ENCODE measurements around the gene DDR2.

The DDR2 gene

DNA sequence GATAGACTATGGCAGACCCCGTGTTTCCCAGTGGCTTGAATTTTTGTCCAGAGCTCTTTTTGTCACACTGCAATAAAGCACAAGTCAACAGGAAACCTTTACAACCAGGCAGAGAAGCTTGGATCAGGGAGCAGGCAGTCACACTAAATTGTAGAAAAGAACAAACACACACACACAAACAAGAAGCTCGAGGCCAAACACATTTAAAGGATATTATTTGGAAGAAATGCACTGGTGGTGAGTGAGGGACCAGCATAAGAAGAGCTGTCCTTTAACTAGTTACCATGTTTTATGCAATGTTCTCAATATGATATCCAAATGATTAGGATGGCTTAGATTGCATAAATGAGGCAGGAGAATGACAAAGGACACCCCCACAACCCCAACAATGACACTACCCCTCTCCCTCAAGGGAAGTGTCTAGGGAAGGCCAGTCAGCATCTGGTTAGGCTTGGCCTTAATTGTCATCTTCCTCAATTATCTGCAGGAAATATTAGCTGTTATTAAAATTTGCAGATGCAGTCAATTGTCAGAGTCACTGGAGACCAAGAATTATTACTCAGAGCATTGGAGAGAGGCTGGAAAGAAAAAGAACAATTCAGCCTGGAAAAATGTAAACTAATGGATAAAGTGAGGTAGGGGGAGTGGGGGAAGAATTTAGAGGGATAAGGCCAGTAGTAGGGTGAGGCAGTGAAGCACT, 35.3 kb downstream of the DDR2 start:
- Histone ChIP-seq H3K4me1 (ENCODE audit: control insufficient read depth, low read depth, low read length) (no peaks in the 10 kb centered on the region), H3K36me3 (ENCODE audit: control insufficient read depth, insufficient read depth, low read length) (no peaks in the 10 kb centered on the region), H3K18ac (ENCODE audit: low read length) (no peak overlapping the region), H3K27ac (ENCODE audit: low read depth, low read length) (no peak overlapping the region), H4K5ac (ENCODE audit: low read length) (no peak overlapping the region), H2BK120ac (ENCODE audit: low read depth, low read length) (no peak overlapping the region), H3K79me1 (ENCODE audit: low read length) (no peaks in the 10 kb centered on the region), H3K56ac (ENCODE audit: low read length) (no peak overlapping the region), H3K23ac (ENCODE audit: low read length) (no peak overlapping the region), H3K79me2 (ENCODE audit: control insufficient read depth, insufficient read depth, low read length) (no peaks in the 10 kb centered on the region), H2BK15ac (replicated peaks; ENCODE audit: low read depth) (no peak overlapping the region), H3K27me3 (ENCODE audit: insufficient read depth, low read length, poor library complexity) (no peaks in the 10 kb centered on the region), H3K4ac (ENCODE audit: low read depth, low read length) (no peak overlapping the region), H3K4me3 (ENCODE audit: low read length) (no peak overlapping the region), H3K4me2 (ENCODE audit: low read length) (no peak overlapping the region), H2BK5ac (ENCODE audit: low read length) (no peak overlapping the region), H3K9ac (ENCODE audit: low read length) (no peak overlapping the region), H2AK5ac (ENCODE audit: low read length) (no peak overlapping the region), H4K8ac (ENCODE audit: low read depth, low read length) (no peak overlapping the region)
- no CpG with 5 or more reads among the region's 2 CpGs for WGBS (ENCODE audit: extremely low coverage, insufficient coverage, low lambda C conversion rate)
- DNase-seq, result no peak

DNA sequence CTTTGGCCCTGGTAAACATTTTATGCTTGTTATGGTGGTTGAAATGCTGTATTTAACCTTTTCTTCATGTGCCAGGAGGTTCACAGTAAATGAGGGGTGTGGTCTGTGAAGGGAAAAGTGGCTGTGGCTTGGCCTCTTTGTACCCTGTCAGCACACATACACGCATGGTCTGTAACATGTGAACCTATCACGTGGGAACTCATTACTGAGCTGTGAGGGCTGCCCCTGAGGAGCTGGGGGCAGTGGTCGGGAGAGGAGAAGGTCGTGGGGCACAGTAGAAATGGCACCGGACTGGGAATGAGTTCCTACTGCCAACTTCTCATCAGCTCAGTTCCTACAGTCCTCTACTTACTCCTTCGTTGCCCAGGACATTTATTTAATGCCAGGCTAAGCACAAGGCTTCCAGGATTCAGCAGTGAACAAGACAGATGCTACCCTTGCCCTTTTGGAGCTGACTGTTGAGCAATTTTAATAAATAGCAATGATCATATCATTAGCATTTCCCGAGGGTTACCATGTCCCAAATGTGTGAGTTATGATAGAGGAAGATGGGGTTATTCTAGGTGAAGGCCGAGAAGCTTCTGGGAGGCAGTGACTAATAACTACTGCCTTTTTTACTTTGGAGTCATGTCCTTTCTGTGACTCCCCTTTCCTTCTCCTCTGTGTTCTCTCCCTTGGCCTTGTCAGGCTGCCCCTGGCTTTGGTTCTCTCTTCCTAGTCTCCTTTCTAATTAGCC, 38.8 kb downstream of the DDR2 start:
- H3K36me3 ChIP-seq (ENCODE audit: control insufficient read depth, insufficient read depth, low read length), result no peaks in the 10 kb centered on the region
- no peak overlapping the region for H3K56ac ChIP-seq (ENCODE audit: low read length)
- DNase-seq, result no peak
- H3K4me2 ChIP-seq (ENCODE audit: low read length), result no peak overlapping the region
- no peak overlapping the region for H3K27ac ChIP-seq (ENCODE audit: low read depth, low read length)
- H3K79me1 ChIP-seq (ENCODE audit: low read length), result no peaks in the 10 kb centered on the region
- no peak overlapping the region for H3K9ac ChIP-seq (ENCODE audit: low read length)
- no CpG with 5 or more reads among the region's 8 CpGs for WGBS (ENCODE audit: extremely low coverage, insufficient coverage, low lambda C conversion rate)
- no peak overlapping the region for H3K23ac ChIP-seq (ENCODE audit: low read length)
- H3K18ac ChIP-seq (ENCODE audit: low read length), result no peak overlapping the region
- no peaks in the 10 kb centered on the region for H3K79me2 ChIP-seq (ENCODE audit: control insufficient read depth, insufficient read depth, low read length)
- H3K4ac ChIP-seq (ENCODE audit: low read depth, low read length), result no peak overlapping the region
- H2AK5ac ChIP-seq (ENCODE audit: low read length), result no peak overlapping the region
- H4K8ac ChIP-seq (ENCODE audit: low read depth, low read length), result no peak overlapping the region
- no peak overlapping the region for H4K5ac ChIP-seq (ENCODE audit: low read length)
- no peaks in the 10 kb centered on the region for H3K27me3 ChIP-seq (ENCODE audit: insufficient read depth, low read length, poor library complexity)
- H2BK5ac ChIP-seq (ENCODE audit: low read length), result no peak overlapping the region
- H2BK15ac ChIP-seq (replicated peaks; ENCODE audit: low read depth), result no peak overlapping the region
- H3K4me1 ChIP-seq (ENCODE audit: control insufficient read depth, low read depth, low read length), result no peaks in the 10 kb centered on the region
- no peak overlapping the region for H2BK120ac ChIP-seq (ENCODE audit: low read depth, low read length)
- no peak overlapping the region for H3K4me3 ChIP-seq (ENCODE audit: low read length)

DNA sequence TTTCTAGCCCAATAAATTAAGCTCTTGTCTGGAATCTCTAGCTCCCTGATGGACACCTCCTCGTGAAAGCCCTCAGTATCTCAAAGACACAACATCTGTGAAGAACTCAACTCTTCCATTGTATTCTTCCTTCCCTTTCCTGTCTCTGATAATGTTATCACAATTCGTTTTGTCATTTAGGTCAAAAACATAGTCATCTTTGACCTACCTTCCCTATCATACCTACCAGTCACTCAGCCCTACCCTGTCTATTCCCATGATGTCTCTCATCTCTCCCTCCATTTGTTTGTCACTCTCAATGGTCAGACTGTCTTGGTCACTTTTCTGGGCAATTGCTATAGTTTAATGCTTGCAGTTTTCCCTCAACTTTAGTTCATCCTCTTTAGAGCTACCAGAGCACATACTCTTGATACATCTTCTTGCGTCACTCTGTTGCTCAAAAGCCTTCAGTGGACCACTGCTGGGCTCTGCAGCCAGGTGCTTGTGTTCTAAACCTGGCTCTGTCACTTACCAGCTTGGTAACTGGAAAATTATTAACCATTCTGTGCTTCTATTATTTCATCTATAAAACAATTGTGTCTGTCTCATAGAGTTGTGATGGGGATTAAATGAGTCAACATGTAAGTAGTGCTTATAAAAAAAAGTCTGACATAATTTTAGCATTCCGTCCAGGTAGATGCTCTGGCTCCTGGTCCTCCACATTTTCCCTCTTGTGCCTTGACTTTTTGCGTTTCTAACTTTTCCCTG, 39.6 kb downstream of the DDR2 start:
- H3K36me3 ChIP-seq (ENCODE audit: control insufficient read depth, insufficient read depth, low read length), result no peaks in the 10 kb centered on the region
- no CpG with 5 or more reads among the region's 5 CpGs for WGBS (ENCODE audit: extremely low coverage, insufficient coverage, low lambda C conversion rate)
- no peak overlapping the region for H3K9ac ChIP-seq (ENCODE audit: low read length)
- H2BK15ac ChIP-seq (replicated peaks; ENCODE audit: low read depth), result no peak overlapping the region
- H3K79me1 ChIP-seq (ENCODE audit: low read length), result no peaks in the 10 kb centered on the region
- no peak for DNase-seq
- H2BK120ac ChIP-seq (ENCODE audit: low read depth, low read length), result no peak overlapping the region
- no peak overlapping the region for H3K4ac ChIP-seq (ENCODE audit: low read depth, low read length)
- no peak overlapping the region for H3K4me2 ChIP-seq (ENCODE audit: low read length)
- no peak overlapping the region for H3K27ac ChIP-seq (ENCODE audit: low read depth, low read length)
- H2AK5ac ChIP-seq (ENCODE audit: low read length), result no peak overlapping the region
- no peak overlapping the region for H4K5ac ChIP-seq (ENCODE audit: low read length)
- no peaks in the 10 kb centered on the region for H3K27me3 ChIP-seq (ENCODE audit: insufficient read depth, low read length, poor library complexity)
- no peak overlapping the region for H4K8ac ChIP-seq (ENCODE audit: low read depth, low read length)
- no peak overlapping the region for H2BK5ac ChIP-seq (ENCODE audit: low read length)
- no peak overlapping the region for H3K18ac ChIP-seq (ENCODE audit: low read length)
- no peak overlapping the region for H3K56ac ChIP-seq (ENCODE audit: low read length)
- H3K23ac ChIP-seq (ENCODE audit: low read length), result no peak overlapping the region
- no peak overlapping the region for H3K4me3 ChIP-seq (ENCODE audit: low read length)
- H3K4me1 ChIP-seq (ENCODE audit: control insufficient read depth, low read depth, low read length), result no peaks in the 10 kb centered on the region
- H3K79me2 ChIP-seq (ENCODE audit: control insufficient read depth, insufficient read depth, low read length), result no peaks in the 10 kb centered on the region

DNA sequence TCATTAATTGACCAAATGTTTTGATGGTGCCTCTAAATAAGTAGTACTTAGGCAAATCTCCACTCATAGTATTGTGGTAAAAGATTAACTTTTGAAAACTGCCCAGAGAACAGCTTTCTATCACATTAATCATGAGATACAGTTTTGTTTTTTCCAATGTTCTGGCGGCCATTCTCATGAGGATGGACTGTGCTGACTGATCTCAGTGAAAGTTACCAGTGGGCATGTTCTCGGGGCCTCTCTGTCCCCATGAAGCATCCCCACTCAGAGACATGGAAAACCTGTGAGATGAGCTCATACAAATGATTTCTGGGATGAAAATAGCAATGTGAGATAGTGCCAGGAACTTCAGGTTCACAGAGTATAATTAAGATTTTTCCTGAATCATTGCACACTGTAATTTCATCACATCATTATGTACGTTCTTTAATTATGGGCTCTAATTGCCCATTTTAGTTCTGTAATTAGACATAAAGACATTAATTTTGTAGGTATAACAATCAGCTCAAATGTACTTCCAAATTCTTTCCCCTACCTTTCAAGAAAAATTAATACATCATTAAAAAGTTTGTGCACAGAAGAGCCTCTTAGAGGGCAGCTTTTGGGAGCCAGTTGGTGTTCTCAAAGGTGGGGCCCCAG, 40.5 kb downstream of the DDR2 start:
- DNase-seq, result no peak
- WGBS (ENCODE audit: extremely low coverage, insufficient coverage, low lambda C conversion rate), result no CpG with 5 or more reads among the region's 3 CpGs
- no peaks in the 10 kb centered on the region for H3K27me3 ChIP-seq (ENCODE audit: insufficient read depth, low read length, poor library complexity)
- no peaks in the 10 kb centered on the region for H3K36me3 ChIP-seq (ENCODE audit: control insufficient read depth, insufficient read depth, low read length)
- no peak overlapping the region for H3K4me3 ChIP-seq (ENCODE audit: low read length)
- H3K4me1 ChIP-seq (ENCODE audit: control insufficient read depth, low read depth, low read length), result no peaks in the 10 kb centered on the region
- H3K9ac ChIP-seq (ENCODE audit: low read length), result no peak overlapping the region
- H2BK15ac ChIP-seq (replicated peaks; ENCODE audit: low read depth), result no peak overlapping the region
- H3K79me2 ChIP-seq (ENCODE audit: control insufficient read depth, insufficient read depth, low read length), result no peaks in the 10 kb centered on the region
- H2AK5ac ChIP-seq (ENCODE audit: low read length), result no peak overlapping the region
- H4K5ac ChIP-seq (ENCODE audit: low read length), result no peak overlapping the region
- no peak overlapping the region for H4K8ac ChIP-seq (ENCODE audit: low read depth, low read length)
- H3K56ac ChIP-seq (ENCODE audit: low read length), result no peak overlapping the region
- no peak overlapping the region for H2BK5ac ChIP-seq (ENCODE audit: low read length)
- H3K4me2 ChIP-seq (ENCODE audit: low read length), result no peak overlapping the region
- no peak overlapping the region for H3K4ac ChIP-seq (ENCODE audit: low read depth, low read length)
- no peak overlapping the region for H3K23ac ChIP-seq (ENCODE audit: low read length)
- H3K18ac ChIP-seq (ENCODE audit: low read length), result no peak overlapping the region
- H3K79me1 ChIP-seq (ENCODE audit: low read length), result no peaks in the 10 kb centered on the region
- no peak overlapping the region for H3K27ac ChIP-seq (ENCODE audit: low read depth, low read length)
- no peak overlapping the region for H2BK120ac ChIP-seq (ENCODE audit: low read depth, low read length)

DNA sequence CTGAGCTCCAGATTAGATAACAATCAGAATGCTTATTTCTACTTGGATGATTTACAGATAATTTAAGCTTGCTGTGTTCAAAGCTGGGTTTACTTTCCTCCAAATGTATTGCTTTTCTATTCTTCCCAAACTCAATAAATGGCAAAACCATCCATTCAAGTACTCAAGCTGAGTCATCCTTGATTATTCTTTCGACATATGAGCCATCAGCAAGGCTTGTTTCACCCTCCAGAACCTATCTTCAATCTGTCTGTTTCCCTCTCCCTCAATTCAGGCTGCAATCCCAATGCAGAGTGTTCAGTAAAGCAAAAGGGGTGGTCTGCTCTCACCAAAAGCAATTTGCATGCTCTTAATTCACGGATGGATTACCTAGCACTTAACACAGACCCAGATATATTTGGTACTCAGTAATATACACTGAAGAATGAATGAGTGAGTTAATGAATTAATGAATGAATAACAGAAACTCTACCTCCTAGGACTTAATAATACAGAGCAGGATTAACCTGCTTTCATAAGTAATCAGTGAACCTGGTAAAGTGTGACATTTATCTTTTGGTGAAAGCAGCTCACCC, 41.9 kb downstream of the DDR2 start:
- Histone ChIP-seq H3K4me2 (ENCODE audit: low read length) (no peak overlapping the region), H2BK15ac (replicated peaks; ENCODE audit: low read depth) (no peak overlapping the region), H3K4ac (ENCODE audit: low read depth, low read length) (no peak overlapping the region), H3K9ac (ENCODE audit: low read length) (no peak overlapping the region), H3K56ac (ENCODE audit: low read length) (no peak overlapping the region), H3K27ac (ENCODE audit: low read depth, low read length) (no peak overlapping the region), H3K23ac (ENCODE audit: low read length) (no peak overlapping the region), H2BK120ac (ENCODE audit: low read depth, low read length) (no peak overlapping the region), H2AK5ac (ENCODE audit: low read length) (no peak overlapping the region), H4K8ac (ENCODE audit: low read depth, low read length) (no peak overlapping the region), H4K5ac (ENCODE audit: low read length) (no peak overlapping the region), H3K36me3 (ENCODE audit: control insufficient read depth, insufficient read depth, low read length) (no peaks in the 10 kb centered on the region), H3K27me3 (ENCODE audit: insufficient read depth, low read length, poor library complexity) (no peaks in the 10 kb centered on the region), H2BK5ac (ENCODE audit: low read length) (no peak overlapping the region), H3K79me1 (ENCODE audit: low read length) (no peaks in the 10 kb centered on the region), H3K18ac (ENCODE audit: low read length) (no peak overlapping the region), H3K79me2 (ENCODE audit: control insufficient read depth, insufficient read depth, low read length) (no peaks in the 10 kb centered on the region), H3K4me1 (ENCODE audit: control insufficient read depth, low read depth, low read length) (no peaks in the 10 kb centered on the region), H3K4me3 (ENCODE audit: low read length) (no peak overlapping the region)
- WGBS (ENCODE audit: extremely low coverage, insufficient coverage, low lambda C conversion rate), result no CpG with 5 or more reads among the region's 2 CpGs
- DNase-seq, result no peak

Measured in mesendoderm (in vitro differentiated cells).